ENCODE results near the gene ABCD3.

DNA sequence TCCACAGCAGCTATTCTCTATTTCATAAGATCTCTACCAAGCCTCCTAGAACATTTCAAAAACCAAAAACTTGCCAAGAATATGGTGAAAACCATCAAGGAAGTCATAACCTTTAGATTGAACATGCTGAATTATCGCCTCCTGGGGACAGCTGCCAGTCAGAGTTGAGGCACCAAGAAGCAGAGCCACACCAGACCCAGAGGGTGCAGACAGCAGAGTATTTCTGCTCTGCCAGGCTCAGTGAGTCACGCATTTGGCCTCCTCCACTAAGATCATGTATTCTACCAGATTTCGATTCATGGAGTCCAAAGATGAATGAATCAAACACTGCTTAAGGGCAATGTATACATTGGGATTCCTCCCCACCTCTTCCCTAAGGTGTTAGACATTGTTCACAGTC is 121.3 kb downstream of the ABCD3 start:
- TF ChIP-seq SP1 (IDR thresholded peaks at IDR 0.05) (no peak), ELF4 (IDR thresholded peaks at IDR 0.05) (no peak), LEF1 (IDR thresholded peaks at IDR 0.05; ENCODE audit: borderline replicate concordance) (no peak), SUZ12 (IDR thresholded peaks at IDR 0.05) (no peak), BHLHE40 (IDR thresholded peaks at IDR 0.05; ENCODE audit: borderline replicate concordance) (no peak), FOXA1 (IDR thresholded peaks at IDR 0.05) (no peak), CTBP1 (IDR thresholded peaks at IDR 0.05; ENCODE audit: borderline replicate concordance) (no peak), FOXM1 (IDR thresholded peaks at IDR 0.05; ENCODE audit: borderline replicate concordance) (no peak), L3MBTL2 (conservative IDR thresholded peaks at IDR 0.05) (no peak)
- TF ChIP-seq, protein P1, sequence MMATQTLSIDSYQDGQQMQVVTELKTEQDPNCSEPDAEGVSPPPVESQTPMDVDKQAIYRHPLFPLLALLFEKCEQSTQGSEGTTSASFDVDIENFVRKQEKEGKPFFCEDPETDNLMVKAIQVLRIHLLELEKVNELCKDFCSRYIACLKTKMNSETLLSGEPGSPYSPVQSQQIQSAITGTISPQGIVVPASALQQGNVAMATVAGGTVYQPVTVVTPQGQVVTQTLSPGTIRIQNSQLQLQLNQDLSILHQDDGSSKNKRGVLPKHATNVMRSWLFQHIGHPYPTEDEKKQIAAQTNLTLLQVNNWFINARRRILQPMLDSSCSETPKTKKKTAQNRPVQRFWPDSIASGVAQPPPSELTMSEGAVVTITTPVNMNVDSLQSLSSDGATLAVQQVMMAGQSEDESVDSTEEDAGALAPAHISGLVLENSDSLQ (IDR thresholded peaks at IDR 0.05) = no peak

Data from HEK293T (cell line).